GM19463 (cell line): Measurements from ENCODE around the gene PSMB10.
"Not testable (repeated sequence)": the region's sequence is repeated elsewhere in the genome, so short reads cannot be mapped to it uniquely, and the experiment has no call there.

Experiments
- ATAC-seq: cut with Tn5 transposase; IDR thresholded peaks from one replicate; pipeline ENCODE4 v1.9.1; 2021; ENCODE audit warnings: mild to moderate bottlenecking, moderate library complexity; ENCODE audit not compliant: unreplicated experiment

The PSMB10 gene

DNA sequence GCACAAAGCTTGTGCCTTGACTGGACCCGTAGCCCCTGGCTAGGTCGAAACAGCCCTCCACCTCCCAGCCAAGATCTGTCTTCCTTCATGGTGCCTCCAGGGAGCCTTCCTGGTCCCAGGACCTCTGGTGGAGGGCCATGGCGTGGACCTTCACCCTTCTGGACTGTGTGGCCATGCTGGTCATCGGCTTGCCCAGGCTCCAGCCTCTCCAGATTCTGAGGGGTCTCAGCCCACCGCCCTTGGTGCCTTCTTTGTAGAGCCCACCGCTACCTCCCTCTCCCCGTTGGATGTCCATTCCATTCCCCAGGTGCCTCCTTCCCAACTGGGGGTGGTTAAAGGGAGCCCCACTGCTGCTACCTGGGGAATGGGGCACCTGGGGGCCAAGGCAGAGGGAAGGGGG, 8.5 kb downstream of the PSMB10 start:
- no peak for ATAC-seq

DNA sequence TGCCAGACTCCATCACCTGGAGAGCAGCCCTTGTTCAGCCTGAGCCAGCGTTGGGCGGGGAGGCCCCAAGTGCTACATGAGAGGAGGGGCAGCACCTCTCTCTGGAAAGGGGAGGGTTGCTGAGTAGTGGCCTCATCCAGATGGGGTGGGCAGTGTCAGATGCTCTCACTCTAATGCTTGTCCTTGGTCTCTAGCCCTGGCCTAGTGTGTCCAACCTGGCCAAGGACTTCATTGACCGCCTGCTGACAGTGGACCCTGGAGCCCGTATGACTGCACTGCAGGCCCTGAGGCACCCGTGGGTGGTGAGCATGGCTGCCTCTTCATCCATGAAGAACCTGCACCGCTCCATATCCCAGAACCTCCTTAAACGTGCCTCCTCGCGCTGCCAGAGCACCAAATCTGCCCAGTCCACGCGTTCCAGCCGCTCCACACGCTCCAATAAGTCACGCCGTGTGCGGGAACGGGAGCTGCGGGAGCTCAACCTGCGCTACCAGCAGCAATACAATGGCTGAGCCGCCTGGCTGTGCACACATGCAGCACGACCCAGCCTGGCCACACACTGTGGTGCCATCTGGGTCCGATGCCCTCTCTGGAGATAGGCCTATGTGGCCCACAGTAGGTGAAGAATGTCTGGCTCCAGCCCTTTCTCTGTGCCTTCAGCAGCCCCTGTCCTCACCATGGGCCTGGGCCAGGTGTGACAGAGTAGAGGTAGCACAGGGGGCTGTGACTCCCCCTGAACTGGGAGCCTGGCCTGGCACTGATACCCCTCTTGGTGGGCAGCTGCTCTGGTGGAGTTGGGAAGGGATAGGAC, 9.3 kb downstream of the PSMB10 start:
- ATAC-seq = no peak

DNA sequence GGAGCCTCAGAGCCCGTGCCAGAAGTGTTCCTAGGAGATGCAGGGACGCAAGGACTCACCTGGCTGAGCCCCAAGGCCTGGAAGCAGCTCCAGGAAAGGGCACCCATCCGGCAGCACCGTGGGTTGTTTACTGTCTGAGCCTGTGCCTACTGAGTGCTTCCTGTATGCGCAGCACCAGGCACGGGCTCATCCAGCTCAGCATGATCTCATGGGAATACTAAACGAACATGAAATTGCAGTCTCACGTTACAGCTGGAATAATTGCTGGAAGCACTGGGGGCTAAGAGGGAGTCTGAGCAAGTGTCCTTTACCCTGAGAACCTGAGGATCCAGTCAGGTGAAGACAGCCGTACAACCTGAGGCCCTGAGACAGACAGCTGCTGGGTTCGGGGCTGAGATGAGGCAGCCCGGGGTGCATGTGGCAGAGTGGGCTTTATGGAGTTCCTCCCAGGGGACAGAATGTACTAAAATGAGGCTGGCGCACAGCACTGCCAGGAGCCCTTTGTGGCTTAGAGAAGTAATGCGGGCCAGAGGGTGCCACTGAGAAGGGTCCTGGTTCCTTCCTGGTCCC, 10.4 kb downstream of the PSMB10 start:
- ATAC-seq = no peak

DNA sequence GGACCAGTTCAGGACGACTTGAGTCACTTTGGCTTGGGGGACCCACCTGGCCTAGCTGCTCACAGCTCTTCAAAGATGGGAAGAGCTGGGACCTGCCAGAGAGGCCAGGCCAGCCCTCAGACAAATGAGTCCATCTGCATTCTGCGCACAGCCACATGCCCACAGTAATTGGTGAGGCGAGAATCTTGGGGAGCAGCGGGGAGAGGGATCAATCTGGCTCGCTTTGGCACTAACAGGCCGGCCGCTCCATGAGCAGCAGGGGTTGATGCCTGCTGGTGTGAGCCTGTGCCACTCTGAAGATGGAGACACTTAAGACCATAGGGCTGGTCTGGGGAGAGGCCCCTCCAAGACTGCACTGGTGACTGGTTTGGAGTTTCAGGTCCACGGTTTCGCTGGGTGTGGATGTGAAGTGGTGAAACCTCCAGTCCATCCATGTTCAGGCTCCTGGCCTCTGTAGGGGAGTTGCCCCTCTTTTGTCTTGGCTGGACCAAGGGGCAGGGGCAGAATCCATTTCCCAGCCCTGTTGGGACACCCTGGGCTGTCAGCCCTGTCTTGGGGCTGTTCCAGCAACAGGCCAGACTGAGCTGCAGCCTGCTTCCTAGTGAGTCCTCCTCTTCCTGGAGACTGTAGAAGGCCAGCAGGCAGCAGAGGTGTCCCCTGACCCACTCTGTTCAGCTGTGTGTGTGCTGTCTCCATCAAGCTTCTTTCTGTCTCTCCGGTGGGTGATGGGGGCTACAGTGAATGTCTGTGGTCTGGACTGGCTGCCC, 12.3 kb downstream of the PSMB10 start:
- ATAC-seq = no peak

DNA sequence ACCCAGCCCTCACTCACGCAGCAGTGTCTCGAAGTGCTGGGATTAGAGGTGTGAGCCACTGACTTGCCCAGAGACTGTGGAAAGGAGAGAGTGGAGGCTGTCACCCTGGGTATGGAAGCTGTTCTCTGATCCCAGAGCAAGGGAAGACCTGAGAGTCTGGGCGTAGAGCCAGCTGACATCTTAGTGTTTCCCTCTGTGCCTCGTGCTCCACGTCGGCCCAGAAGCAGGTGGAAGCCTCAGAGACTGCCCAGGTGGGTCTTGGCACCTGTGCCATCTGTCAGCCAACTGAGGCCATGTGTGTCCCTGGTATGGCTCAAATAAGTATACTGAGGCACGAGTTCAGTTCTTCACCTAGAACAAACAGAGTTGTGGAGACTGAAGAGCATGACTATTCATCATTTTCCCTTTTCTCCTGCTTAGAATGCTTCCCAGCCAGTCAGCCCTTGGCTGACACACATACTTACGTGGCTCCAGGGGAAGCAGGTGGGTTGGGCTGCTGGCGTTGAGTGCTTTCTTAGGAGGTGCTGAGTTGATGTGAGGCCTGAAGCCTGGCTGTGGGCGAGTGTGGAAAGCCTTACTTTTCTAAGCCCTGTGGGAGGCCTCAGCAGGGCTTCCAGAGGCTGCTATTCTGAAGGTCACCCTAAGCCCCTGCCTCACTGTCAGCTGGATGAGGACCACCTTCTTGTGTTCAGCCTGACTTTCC, 13.1 kb downstream of the PSMB10 start:
- no peak for ATAC-seq

DNA sequence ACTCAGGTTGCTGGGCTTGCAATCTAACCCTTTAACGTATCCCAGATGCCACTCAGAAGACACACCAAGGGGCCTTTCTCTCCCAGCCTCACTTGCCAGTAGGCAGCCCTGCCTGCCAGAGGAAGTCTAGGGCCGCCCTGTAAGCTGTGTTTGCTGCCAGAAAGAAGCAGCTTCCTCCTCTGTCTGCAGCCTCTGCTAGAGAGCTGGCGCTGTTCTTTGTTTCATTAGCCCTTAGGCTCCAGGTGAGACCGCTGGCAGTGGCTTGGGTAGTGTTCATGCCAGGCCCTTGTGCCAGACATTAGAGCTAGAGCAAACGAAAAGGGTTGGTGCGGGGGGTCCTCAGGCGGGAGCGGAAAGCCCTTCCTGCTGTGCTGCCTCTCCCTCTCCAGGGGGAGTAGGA, 13.9 kb downstream of the PSMB10 start:
- ATAC-seq = no peak

DNA sequence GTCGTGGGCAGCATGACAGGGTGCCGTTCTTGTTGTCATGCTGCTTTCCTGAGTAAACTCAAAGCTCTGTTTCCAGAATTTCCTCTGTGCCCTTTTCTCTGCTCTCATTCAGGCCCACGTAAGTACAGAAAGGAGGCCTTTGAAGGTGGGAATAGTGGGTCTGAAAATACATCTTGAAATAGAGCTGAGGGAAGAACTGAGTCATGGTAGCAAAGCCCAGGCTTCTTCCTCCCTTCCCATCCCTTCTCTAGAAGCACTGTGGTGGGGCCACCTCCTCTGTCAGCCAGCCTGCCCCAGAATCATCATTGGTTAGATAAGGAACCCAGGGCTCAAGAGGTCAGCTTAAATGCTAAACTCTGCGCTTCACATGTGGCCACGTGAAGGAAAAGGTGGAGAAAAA, 14.4 kb downstream of the PSMB10 start:
- no peak for ATAC-seq

DNA sequence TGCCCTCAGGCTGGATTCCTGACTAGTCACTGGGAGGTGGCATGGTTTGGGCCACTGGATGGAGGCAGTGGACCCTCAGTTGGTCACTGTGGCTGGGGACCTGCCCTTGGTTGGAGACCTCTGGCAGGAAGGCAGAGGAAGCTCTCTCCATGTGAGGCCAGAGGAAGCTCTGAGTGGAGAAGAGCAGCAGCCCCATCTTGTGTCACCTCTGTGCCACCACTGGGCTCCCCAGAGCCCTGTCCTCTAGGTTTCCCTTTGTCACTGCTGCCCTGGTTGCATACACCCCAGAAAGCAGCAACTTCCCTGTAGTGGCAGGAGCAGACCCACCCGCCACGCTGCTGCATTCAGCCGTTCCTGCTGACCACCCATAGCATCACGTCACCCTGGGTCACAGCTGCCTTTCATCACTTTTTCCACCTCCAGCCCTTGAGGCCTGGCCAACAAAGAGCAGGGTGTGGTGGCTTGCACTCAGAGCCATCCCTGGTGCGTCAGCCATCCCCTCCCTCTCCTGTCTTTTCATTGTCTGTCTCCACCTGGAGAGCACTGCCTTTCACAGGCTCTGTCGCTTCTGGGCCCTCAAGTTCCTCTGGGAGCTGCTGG, 16.9 kb downstream of the PSMB10 start:
- ATAC-seq = no peak

DNA sequence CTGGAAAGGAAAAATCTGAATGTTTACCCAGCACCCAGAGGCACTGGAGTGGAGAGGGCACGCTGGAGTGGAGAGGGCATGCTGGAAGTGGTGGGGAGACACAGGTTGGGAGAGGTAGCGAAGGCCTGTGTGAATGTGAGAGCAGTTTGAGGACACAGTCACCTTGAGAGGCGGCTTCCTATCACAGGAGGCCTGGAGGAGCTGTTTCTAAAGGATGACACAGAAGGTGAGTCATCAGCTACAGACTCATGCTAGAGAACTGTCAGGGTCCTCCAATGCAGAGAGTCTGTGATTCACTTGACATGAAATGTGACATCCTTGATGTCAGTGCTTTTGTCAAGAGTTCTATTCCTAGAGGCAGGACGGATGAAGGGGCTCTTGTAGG, 18.8 kb downstream of the PSMB10 start:
- no peak for ATAC-seq

DNA sequence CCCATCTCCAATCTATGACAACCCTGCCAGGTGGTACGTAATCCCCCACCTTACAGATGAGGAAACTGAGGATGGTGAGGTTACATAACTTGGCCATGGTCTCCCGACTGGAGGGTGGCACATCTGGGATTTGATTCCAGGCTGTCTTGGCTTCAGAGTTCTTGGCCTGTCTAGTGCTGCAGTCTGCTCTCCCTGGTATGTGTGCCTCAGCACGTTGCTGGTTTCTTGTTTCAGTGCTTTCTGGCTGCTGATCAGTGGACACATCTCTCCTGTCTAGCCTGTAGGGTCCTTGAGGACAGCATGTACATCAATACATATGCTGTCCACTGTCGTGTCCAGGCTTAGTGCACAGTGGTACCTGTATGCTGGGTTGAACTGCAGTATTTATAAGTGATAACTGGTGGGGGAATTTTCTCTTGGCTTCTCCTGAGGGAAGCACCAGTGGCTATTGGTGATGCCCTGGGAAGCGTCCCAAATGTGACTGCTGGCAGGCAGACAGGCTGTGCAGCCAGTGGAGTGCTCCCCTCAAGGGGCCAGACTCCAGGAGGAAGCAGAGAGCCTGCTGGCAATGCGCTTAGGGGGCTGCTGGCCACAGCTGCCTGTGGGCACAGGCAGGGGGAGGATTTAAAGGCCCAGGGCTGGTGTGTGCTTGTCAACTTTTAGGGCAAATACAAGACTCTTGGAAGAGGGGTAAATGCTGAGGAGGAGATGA, 19.4 kb downstream of the PSMB10 start:
- ATAC-seq = no peak

DNA sequence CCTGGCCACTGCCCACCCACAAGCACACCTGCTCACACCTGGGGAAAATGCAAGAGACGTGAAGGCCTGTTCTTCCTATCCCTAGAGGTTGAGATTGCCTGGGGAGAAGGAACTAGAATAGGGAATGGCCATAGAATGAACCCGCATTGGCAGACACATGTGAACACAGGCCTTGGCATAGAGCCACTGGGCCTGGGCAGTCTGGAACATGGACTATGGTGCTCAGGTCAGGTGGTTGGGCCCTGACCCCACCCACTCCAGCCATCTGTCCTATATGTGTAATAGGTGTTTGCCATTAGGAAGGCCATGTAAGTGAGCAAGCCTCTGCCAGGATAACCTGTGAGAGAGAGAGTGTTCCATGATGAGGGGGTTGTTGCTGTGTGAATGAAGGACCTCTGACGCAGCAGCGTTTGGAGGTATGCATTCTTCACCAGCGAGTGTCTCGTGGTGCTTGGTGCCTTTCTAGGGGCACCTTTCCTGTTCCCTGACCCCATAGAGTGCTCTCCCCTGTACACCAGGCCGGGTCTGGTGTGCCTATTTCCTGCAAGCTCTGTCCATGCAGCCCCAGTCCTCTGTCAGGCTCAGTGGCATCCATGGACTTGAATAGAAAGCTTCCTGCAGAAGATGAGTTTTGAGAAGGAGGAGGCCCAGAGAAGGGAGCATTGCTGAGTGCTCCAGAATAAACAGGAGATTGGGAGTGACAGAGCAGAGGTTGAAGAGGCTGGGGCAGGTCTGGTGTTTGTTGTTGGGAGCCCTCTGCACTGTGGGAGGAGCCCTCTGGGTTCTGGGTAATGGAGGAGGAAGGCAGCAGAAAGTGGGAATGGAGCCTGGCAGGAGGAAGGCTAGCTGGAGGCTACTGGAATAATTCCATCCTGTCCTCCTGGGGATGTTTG, 20.6 kb downstream of the PSMB10 start:
- ATAC-seq = no peak

DNA sequence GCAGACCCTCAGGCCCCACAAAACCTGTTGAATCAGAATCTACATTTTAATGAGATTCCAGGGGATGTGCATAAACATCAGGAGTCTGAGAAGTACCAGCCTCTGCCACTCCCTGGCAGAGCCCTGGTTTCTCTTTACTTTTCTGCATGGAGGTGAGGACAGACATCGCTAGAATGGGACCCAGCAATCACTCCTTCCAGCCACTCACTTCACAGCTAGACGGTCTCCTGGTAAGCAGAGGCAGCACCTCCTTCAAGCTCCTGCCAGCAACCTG, 21.2 kb downstream of the PSMB10 start:
- ATAC-seq = not testable (repeated sequence)

DNA sequence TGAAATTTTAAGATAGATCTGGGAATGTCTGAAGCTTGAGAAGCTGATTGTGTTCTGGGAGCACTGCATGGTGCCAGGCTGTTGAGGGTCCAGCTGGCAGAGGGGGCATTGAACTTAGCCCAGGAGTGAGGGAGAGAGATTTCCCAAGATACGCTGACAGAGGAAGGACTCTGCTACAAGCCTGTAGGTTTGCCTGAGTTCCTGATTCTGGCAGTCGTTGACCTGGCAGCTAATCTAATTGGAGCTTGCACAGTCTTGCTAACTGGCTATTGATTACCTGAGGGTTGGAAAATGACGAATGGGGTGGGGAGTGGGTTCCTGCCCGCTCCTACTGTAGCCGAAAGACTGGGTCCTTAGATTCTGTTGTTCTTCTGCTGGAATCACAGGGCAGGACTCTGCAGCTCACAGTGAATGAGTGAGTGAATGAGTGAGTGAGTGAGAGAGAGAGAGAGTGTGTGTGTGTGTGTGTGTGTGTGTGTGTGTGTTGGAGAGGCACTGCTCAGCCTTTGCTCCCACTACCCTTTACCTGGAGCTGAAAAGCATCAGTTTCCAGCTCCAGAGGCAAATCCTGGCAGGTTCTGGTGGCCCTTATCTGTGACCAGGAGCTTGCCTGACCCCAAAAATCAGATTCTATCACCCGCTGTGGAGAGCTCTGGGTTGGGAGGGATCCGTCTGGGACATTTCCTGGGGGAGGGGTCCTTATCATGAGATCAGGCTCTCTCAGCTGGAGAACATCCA, 21.7 kb downstream of the PSMB10 start:
- ATAC-seq = no peak

DNA sequence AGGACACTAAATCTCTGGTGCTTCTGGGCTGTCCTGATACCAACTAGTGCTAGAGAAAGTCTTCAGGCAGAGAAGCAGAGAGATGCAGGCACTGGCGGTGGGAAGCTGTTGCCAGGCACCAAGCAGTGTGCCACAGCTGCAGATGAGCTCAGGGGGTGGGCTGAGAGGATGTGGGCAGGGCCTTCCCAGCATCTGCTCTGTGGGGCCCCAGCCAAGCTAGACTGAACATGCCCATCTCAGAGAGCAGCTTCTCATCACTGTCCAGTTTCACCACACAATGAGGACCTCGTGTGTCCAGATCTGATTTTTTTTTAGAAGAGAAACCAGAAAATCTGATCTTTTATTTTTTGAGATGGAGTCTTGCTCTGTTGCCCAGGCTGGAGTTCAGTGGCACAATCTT, 26.5 kb downstream of the PSMB10 start:
- peak; percentile 60 for ATAC-seq

DNA sequence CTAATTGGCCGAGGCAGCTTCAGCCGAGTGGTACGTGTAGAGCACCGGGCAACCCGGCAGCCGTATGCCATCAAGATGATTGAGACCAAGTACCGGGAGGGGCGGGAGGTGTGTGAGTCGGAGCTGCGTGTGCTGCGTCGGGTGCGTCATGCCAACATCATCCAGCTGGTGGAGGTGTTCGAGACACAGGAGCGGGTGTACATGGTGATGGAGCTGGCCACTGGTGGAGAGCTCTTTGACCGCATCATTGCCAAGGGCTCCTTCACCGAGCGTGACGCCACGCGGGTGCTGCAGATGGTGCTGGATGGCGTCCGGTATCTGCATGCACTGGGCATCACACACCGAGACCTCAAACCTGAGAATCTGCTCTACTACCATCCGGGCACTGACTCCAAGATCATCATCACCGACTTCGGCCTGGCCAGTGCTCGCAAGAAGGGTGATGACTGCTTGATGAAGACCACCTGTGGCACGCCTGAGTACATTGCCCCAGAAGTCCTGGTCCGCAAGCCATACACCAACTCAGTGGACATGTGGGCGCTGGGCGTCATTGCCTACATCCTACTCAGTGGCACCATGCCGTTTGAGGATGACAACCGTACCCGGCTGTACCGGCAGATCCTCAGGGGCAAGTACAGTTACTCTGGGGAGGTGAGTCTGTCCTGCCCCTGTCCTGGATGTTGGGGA, 27.5 kb downstream of the PSMB10 start:
- no peak for ATAC-seq

DNA sequence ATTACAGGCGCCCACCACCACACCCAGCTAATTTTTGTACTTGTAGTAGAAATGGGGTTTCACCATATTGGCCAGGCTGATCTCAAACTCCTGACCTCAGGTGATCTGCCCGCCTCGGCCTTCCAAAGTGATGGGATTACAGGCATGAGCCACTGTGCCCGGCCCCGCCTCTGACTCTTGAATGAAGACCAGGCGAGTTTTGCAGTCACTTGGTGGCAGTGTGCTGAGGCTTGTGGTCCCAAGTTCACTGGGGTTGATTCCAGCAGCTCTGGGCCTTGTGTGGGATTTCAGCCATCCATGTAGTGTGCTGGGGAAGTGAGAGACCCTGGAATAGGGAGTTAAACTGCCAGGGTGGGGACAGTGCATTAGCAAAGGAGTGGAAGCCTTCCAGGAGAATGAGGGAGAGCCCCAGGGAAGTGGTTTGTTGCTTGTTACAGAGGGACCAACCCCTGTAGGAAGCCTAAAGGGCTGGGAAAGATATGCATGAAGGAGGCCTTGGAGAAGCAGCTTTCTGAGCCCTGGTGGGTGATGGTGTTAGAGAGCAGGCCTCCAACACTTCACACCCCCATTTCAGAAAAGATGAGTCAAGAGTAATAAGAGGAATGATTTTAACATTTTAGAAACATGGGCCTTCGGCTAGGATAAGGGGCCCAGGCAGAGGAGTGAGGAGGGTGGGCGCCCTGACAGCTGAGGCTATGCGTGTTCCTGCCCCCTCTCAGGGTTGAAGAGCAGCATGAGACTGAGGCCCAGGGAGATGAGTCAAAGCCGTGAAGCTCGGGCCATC, 29.1 kb downstream of the PSMB10 start:
- no peak for ATAC-seq

DNA sequence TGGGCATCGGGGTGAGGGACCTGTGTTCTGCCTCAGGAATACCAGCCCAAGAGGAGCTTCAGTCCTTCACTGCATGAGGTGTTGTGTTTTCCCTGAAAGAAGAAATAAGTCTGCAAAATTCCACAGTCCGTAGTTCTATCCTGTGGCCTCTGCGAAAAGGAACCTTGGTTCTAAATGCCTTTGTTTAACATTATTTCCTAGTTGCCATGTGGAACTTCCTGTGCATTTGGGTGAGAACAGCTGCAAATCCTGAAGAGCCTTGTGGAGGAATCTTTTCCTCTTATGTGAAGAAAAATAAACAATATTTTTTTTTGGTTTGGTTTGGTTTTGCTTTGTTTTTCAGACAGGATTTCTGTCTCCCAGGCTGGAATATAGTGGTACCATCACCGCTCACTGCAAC, 33.8 kb downstream of the PSMB10 start:
- no peak for ATAC-seq

DNA sequence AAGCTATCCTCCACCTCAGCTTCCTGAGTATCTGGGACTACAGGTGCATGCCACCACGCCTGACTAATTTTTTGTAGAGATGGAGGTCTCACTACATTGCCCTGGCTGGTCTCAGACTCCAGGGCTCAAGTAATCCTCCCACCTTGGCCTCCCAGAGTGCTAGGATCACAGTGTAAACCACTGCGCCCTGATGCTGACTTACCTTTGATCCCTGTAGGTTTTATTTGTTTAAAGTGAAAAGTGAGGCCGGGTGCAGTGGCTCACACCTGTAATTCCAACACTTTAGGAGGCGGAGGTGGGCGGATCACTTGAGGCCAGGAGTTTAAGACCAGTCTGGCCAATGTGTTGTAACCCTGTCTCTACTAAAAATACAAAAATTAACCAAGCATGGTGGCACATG, 34.9 kb downstream of the PSMB10 start:
- no peak for ATAC-seq
